HEK293 (cell line): ENCODE measurements around the gene MARK2.

Experiments used
- GFI1B ChIP-seq: fragments of 450-650 bp; formaldehyde crosslinking; IDR thresholded peaks from 2 replicates; pipeline ENCODE4 v1.5.1; 2016; ENCODE audit warnings: missing biosample characterization, missing genetic modification characterization
- HOXA7 ChIP-seq: sonication (generic); formaldehyde crosslinking; IDR thresholded peaks from 2 replicates; pipeline ENCODE4 v1.8.1; 2022; ENCODE audit warnings: missing genetic modification reagents, borderline replicate concordance
- IKZF3 ChIP-seq: fragments of 450-650 bp; IDR thresholded peaks from 2 replicates; pipeline ENCODE4 v1.5.0; 2018; ENCODE audit warnings: missing biosample characterization, mild to moderate bottlenecking, missing genetic modification characterization, moderate library complexity
- KLF7 ChIP-seq: fragments of 450-650 bp; formaldehyde crosslinking; IDR thresholded peaks from 2 replicates; pipeline ENCODE4 v1.5.1; 2016; ENCODE audit warnings: missing biosample characterization, missing genetic modification characterization, borderline replicate concordance
- ZBTB1 ChIP-seq: fragments of 450-650 bp; formaldehyde crosslinking; IDR thresholded peaks from 2 replicates; pipeline ENCODE4 v1.5.1; 2016; ENCODE audit warnings: missing biosample characterization, missing genetic modification characterization
- ZBTB48 ChIP-seq: fragments of 450-650 bp; formaldehyde crosslinking; IDR thresholded peaks from 2 replicates; pipeline ENCODE4 v1.5.1; 2016; ENCODE audit warnings: missing biosample characterization, missing genetic modification characterization
- ZBTB7A ChIP-seq: fragments of 450-650 bp; formaldehyde crosslinking; IDR thresholded peaks from 2 replicates; pipeline ENCODE4 v1.5.1; 2016; ENCODE audit warnings: low read depth, missing biosample characterization, missing genetic modification characterization
- ZNF175 ChIP-seq: fragments of 450-650 bp; formaldehyde crosslinking; IDR thresholded peaks from 2 replicates; pipeline ENCODE4 v1.5.1; 2016; ENCODE audit warnings: missing biosample characterization, missing genetic modification characterization
- ZNF19 ChIP-seq: fragments of 450-650 bp; formaldehyde crosslinking; IDR thresholded peaks from 2 replicates; pipeline ENCODE4; 2016; ENCODE audit warnings: missing biosample characterization, missing genetic modification characterization, low read depth
- ZNF211 ChIP-seq: fragments of 450-650 bp; formaldehyde crosslinking; IDR thresholded peaks from 2 replicates; pipeline ENCODE4 v1.5.1; 2016; ENCODE audit warnings: low read depth, missing biosample characterization, missing genetic modification characterization
- ZNF214 ChIP-seq: fragments of 450-650 bp; formaldehyde crosslinking; IDR thresholded peaks from 2 replicates; pipeline ENCODE4 v1.5.1; 2017; ENCODE audit warnings: missing biosample characterization, mild to moderate bottlenecking, missing genetic modification characterization, borderline replicate concordance
- ZNF23 ChIP-seq: fragments of 450-650 bp; formaldehyde crosslinking; IDR thresholded peaks from 2 replicates; pipeline ENCODE4 v1.5.1; 2016; ENCODE audit warnings: missing biosample characterization, missing genetic modification characterization, borderline replicate concordance
- ZNF416 ChIP-seq: fragments of 450-650 bp; formaldehyde crosslinking; IDR thresholded peaks from 2 replicates; pipeline ENCODE4 v1.5.1; 2016; ENCODE audit warnings: missing biosample characterization, missing genetic modification characterization
- ZNF510 ChIP-seq: fragments of 450-650 bp; formaldehyde crosslinking; IDR thresholded peaks from 2 replicates; pipeline ENCODE4 v1.5.1; 2018; ENCODE audit warnings: mild to moderate bottlenecking, missing genetic modification characterization, missing biosample characterization; ENCODE audit not compliant: insufficient replicate concordance
- ZNF521 ChIP-seq: fragments of 450-650 bp; formaldehyde crosslinking; IDR thresholded peaks from 2 replicates; pipeline ENCODE4 v1.5.1; 2017; ENCODE audit warnings: missing biosample characterization, mild to moderate bottlenecking, missing genetic modification characterization
- ZNF548 ChIP-seq: fragments of 450-650 bp; formaldehyde crosslinking; IDR thresholded peaks from 2 replicates; pipeline ENCODE4 v1.5.1; 2016; ENCODE audit warnings: missing biosample characterization, missing genetic modification characterization
- ZNF571 ChIP-seq: fragments of 450-650 bp; formaldehyde crosslinking; IDR thresholded peaks from 2 replicates; pipeline ENCODE4 v1.5.0; 2017; ENCODE audit warnings: missing biosample characterization, missing genetic modification characterization
- ZNF596 ChIP-seq: fragments of 450-650 bp; IDR thresholded peaks from 2 replicates; pipeline ENCODE4 v1.5.0; 2018; ENCODE audit warnings: missing biosample characterization, mild to moderate bottlenecking, missing genetic modification characterization, moderate library complexity
- ZNF664 ChIP-seq: fragments of 450-650 bp; formaldehyde crosslinking; IDR thresholded peaks from 2 replicates; pipeline ENCODE4 v1.5.1; 2016; ENCODE audit warnings: missing biosample characterization, missing genetic modification characterization
- ZNF670 ChIP-seq: fragments of 450-650 bp; formaldehyde crosslinking; IDR thresholded peaks from 2 replicates; pipeline ENCODE4 v1.5.1; 2016; ENCODE audit warnings: missing biosample characterization, missing genetic modification characterization, low read depth
- TF ChIP-seq, protein P1 (sequence below): fragments of 450-650 bp; formaldehyde crosslinking; IDR thresholded peaks from 2 replicates; pipeline ENCODE4 v1.5.1; 2016; ENCODE audit warnings: missing biosample characterization, missing genetic modification characterization
- TF ChIP-seq, protein P2 (sequence below): fragments of 450-650 bp; formaldehyde crosslinking; IDR thresholded peaks from 2 replicates; pipeline ENCODE4 v1.5.1; 2016; ENCODE audit warnings: missing biosample characterization, missing genetic modification characterization
- TF ChIP-seq, protein P3 (sequence below): fragments of 450-650 bp; formaldehyde crosslinking; IDR thresholded peaks from 2 replicates; pipeline ENCODE4 v1.5.1; 2016; ENCODE audit warnings: missing biosample characterization, missing genetic modification characterization
- TF ChIP-seq, protein P4 (sequence below): fragments of 450-650 bp; formaldehyde crosslinking; IDR thresholded peaks from 2 replicates; pipeline ENCODE4 v1.5.1; 2016; ENCODE audit warnings: missing biosample characterization, missing genetic modification characterization
- TF ChIP-seq, protein P5 (sequence below): fragments of 450-650 bp; formaldehyde crosslinking; IDR thresholded peaks from 2 replicates; pipeline ENCODE4 v1.5.1; 2016; ENCODE audit warnings: missing biosample characterization, missing genetic modification characterization
- TF ChIP-seq, protein P6 (sequence below): fragments of 450-650 bp; formaldehyde crosslinking; IDR thresholded peaks from 2 replicates; pipeline ENCODE4 v1.5.0; 2017; ENCODE audit warnings: missing biosample characterization, missing genetic modification characterization, borderline replicate concordance
- TF ChIP-seq, protein P7 (sequence below): fragments of 450-650 bp; formaldehyde crosslinking; IDR thresholded peaks from 2 replicates; pipeline ENCODE4 v1.5.1; 2016; ENCODE audit warnings: missing biosample characterization, missing genetic modification characterization

The MARK2 gene

DNA sequence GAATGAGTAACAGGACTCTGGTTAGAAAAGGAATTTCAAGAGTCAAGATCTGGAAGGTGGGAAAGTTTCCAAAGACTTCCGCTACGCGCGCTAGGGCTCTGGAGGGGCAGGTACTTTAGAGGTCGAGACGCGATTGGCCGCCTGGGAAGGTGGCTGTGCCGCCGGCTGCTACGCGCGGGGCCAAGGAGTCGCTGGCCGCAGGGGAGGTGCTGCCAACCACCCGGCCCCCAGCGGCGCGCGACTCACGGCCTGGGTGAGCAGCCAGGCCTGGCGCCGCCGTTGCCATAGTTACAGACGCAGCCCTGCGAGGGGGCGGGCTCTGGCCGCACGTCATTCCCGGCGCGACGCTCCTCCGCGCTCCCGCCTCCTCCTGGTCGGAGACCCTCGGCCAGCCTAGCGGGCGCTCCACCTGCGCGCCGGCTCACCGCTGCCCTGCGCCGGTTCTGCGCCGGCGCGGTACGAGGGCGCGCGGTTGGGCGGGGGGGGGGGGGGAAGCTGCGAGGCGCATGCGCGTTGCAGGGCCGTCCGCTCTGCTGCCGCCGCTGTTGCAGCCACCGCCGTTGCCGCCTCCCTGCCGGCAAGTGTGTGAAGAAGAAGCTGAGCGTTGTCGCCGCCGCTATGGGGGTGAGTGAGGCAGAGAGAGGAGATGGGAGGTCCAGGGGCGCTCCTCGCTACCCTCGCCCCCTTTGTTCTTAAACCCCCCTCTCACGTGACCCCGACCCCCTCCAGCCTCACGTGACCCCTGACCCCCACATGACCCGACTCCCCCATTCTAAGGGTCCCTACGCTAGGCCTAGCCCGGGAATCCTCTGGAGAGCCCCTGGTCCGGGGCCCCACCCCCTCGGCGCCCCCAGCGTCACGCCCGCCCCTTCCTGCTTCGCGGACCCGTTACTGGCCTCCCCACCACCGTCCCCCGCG, 99.8 kb downstream of the MARK2 start, which contains the start of gene NAA40 (continued):
- TF ChIP-seq, protein P1, sequence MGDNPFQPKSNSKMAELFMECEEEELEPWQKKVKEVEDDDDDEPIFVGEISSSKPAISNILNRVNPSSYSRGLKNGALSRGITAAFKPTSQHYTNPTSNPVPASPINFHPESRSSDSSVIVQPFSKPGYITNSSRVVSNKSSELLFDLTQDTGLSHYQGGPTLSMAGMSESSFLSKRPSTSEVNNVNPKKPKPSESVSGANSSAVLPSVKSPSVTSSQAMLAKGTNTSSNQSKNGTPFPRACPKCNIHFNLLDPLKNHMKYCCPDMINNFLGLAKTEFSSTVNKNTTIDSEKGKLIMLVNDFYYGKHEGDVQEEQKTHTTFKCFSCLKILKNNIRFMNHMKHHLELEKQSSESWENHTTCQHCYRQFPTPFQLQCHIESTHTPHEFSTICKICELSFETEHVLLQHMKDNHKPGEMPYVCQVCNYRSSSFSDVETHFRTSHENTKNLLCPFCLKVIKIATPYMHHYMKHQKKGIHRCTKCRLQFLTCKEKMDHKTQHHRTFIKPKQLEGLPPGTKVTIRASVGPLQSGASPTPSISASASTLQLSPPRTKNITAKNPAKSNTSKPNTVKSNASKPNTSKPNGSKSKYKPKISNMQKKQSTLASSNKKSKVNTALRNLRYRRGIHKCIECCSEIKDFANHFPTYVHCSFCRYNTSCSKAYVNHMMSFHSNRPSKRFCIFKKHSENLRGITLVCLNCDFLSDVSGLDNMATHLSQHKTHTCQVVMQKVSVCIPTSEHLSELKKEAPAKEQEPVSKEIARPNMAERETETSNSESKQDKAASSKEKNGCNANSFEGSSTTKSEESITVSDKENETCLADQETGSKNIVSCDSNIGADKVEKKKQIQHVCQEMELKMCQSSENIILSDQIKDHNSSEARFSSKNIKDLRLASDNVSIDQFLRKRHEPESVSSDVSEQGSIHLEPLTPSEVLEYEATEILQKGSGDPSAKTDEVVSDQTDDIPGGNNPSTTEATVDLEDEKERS (tag by site-specific recombination), result no peak
- TF ChIP-seq ZNF211 (tag by site-specific recombination) (no peak), ZNF510 (no peak), ZBTB7A (tag by site-specific recombination) (no peak), ZNF19 (tag by site-specific recombination) (no peak), ZNF664 (tag by site-specific recombination) (no peak), ZBTB1 (tag by site-specific recombination) (no peak), ZNF416 (no peak), ZBTB48 (peak; percentile 46; the same call in 1 of the 2 replicates), IKZF3 (tag by site-specific recombination) (no peak), ZNF571 (tag by site-specific recombination) (no peak), KLF7 (no peak), ZNF214 (tag by site-specific recombination) (no peak), HOXA7 (no peak), ZNF596 (tag by site-specific recombination) (no peak), ZNF521 (tag by site-specific recombination) (no peak), ZNF23 (no peak), GFI1B (tag by site-specific recombination) (no peak), ZNF175 (no peak), ZNF670 (tag by site-specific recombination) (no peak), ZNF548 (tag by site-specific recombination) (no peak)
- TF ChIP-seq, protein P2, sequence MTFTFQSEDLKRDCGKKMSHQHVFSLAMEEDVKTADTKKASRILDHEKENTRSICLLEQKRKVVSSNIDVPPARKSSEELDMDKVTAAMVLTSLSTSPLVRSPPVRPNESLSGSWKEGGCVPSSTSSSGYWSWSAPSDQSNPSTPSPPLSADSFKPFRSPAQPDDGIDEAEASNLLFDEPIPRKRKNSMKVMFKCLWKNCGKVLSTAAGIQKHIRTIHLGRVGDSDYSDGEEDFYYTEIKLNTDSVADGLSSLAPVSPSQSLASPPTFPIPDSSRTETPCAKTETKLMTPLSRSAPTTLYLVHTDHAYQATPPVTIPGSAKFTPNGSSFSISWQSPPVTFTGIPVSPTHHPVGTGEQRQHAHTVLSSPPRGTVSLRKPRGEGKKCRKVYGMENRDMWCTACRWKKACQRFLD, result no peak
- TF ChIP-seq, protein P3, sequence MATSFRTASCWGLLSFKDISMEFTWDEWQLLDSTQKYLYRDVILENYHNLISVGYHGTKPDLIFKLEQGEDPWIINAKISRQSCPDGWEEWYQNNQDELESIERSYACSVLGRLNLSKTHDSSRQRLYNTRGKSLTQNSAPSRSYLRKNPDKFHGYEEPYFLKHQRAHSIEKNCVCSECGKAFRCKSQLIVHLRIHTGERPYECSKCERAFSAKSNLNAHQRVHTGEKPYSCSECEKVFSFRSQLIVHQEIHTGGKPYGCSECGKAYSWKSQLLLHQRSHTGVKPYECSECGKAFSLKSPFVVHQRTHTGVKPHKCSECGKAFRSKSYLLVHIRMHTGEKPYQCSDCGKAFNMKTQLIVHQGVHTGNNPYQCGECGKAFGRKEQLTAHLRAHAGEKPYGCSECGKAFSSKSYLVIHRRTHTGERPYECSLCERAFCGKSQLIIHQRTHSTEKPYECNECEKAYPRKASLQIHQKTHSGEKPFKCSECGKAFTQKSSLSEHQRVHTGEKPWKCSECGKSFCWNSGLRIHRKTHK (tag by site-specific recombination), result no peak
- TF ChIP-seq, protein P4, sequence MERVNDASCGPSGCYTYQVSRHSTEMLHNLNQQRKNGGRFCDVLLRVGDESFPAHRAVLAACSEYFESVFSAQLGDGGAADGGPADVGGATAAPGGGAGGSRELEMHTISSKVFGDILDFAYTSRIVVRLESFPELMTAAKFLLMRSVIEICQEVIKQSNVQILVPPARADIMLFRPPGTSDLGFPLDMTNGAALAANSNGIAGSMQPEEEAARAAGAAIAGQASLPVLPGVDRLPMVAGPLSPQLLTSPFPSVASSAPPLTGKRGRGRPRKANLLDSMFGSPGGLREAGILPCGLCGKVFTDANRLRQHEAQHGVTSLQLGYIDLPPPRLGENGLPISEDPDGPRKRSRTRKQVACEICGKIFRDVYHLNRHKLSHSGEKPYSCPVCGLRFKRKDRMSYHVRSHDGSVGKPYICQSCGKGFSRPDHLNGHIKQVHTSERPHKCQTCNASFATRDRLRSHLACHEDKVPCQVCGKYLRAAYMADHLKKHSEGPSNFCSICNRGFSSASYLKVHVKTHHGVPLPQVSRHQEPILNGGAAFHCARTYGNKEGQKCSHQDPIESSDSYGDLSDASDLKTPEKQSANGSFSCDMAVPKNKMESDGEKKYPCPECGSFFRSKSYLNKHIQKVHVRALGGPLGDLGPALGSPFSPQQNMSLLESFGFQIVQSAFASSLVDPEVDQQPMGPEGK, result peak; percentile 84
- TF ChIP-seq, protein P5, sequence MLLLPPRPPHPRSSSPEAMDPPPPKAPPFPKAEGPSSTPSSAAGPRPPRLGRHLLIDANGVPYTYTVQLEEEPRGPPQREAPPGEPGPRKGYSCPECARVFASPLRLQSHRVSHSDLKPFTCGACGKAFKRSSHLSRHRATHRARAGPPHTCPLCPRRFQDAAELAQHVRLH (tag by site-specific recombination), result no peak
- TF ChIP-seq, protein P6, sequence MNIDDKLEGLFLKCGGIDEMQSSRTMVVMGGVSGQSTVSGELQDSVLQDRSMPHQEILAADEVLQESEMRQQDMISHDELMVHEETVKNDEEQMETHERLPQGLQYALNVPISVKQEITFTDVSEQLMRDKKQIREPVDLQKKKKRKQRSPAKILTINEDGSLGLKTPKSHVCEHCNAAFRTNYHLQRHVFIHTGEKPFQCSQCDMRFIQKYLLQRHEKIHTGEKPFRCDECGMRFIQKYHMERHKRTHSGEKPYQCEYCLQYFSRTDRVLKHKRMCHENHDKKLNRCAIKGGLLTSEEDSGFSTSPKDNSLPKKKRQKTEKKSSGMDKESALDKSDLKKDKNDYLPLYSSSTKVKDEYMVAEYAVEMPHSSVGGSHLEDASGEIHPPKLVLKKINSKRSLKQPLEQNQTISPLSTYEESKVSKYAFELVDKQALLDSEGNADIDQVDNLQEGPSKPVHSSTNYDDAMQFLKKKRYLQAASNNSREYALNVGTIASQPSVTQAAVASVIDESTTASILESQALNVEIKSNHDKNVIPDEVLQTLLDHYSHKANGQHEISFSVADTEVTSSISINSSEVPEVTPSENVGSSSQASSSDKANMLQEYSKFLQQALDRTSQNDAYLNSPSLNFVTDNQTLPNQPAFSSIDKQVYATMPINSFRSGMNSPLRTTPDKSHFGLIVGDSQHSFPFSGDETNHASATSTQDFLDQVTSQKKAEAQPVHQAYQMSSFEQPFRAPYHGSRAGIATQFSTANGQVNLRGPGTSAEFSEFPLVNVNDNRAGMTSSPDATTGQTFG (tag by site-specific recombination), result no peak
- TF ChIP-seq, protein P7, sequence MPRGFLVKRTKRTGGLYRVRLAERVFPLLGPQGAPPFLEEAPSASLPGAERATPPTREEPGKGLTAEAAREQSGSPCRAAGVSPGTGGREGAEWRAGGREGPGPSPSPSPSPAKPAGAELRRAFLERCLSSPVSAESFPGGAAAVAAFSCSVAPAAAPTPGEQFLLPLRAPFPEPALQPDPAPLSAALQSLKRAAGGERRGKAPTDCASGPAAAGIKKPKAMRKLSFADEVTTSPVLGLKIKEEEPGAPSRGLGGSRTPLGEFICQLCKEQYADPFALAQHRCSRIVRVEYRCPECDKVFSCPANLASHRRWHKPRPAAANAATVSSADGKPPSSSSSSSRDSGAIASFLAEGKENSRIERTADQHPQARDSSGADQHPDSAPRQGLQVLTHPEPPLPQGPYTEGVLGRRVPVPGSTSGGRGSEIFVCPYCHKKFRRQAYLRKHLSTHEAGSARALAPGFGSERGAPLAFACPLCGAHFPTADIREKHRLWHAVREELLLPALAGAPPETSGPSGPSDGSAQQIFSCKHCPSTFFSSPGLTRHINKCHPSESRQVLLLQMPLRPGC (tag by site-specific recombination), result 0 out of 2 replicates have a peak, but pooled peaks have one; percentile 18
